ENCODE data around the gene EMC6. TPM values are rescaled to one million over a fixed set of nuclear protein-coding genes. Genes with fewer than 3 reads are reported as not detected.

Gene EMC6
- total and polyA plus RNA-seq, 2 experiments from 2014 or later: 42.7 to 130 TPM

DNA sequence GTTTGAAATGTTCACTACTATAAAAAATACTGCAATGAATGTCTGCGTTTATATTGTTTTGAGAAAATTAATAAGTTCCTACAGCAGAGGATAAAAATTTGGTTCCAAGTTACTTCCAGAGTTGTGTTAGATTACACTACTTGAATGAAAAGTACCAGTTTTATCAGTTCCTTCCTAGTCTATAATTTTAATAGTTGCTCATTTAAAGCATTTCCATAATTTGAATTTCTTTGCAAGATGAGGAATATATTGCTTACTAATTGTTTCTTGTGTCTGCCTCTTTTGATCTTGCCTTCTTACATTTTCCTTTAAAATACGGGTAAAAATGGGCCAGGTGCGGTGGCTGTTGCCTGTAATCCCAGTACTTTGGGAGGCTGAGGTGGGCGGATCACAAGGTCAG lies 4.0 kb downstream of the EMC6 start:
- H3K27me3 ChIP-seq: no peaks in the 10 kb centered on the region
- no peaks in the 10 kb centered on the region for H3K36me3 ChIP-seq (replicated peaks; ENCODE audit: insufficient read depth, low read depth)
- H3K9me2 ChIP-seq (replicated peaks; ENCODE audit: insufficient read depth): no peaks in the 10 kb centered on the region
- H3K4me3 ChIP-seq: no peak overlapping the region
- no peak for DNase-seq (ENCODE audit: low spot score)
- no peak overlapping the region for H2AFZ ChIP-seq
- TF ChIP-seq, protein P1, sequence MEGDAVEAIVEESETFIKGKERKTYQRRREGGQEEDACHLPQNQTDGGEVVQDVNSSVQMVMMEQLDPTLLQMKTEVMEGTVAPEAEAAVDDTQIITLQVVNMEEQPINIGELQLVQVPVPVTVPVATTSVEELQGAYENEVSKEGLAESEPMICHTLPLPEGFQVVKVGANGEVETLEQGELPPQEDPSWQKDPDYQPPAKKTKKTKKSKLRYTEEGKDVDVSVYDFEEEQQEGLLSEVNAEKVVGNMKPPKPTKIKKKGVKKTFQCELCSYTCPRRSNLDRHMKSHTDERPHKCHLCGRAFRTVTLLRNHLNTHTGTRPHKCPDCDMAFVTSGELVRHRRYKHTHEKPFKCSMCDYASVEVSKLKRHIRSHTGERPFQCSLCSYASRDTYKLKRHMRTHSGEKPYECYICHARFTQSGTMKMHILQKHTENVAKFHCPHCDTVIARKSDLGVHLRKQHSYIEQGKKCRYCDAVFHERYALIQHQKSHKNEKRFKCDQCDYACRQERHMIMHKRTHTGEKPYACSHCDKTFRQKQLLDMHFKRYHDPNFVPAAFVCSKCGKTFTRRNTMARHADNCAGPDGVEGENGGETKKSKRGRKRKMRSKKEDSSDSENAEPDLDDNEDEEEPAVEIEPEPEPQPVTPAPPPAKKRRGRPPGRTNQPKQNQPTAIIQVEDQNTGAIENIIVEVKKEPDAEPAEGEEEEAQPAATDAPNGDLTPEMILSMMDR (IDR thresholded peaks at IDR 0.05; ENCODE audit: poor library complexity): no peak
- TF ChIP-seq EZH2phosphoT487 (IDR thresholded peaks at IDR 0.05; ENCODE audit: low read depth, severe bottlenecking, unreplicated experiment) (no peak), EZH2 (IDR thresholded peaks at IDR 0.05; ENCODE audit: borderline replicate concordance) (no peak)
- peaks cover 7% of the 10 kb centered on the region for H3K4me1 ChIP-seq (ENCODE audit: insufficient read depth)
- no peak overlapping the region for H3K4me2 ChIP-seq
- 95% methylated on average over 4 of the region's 4 CpGs for WGBS (ENCODE audit: low lambda C conversion rate, missing lambda C conversion rate)
- H3K9me3 ChIP-seq (ENCODE audit: low read depth): no peaks in the 10 kb centered on the region
- H3K27ac ChIP-seq: no peak overlapping the region
- peaks cover 8% of the 10 kb centered on the region for H4K20me1 ChIP-seq (ENCODE audit: insufficient read depth, poor library complexity, severe bottlenecking)
- peaks cover 30% of the 10 kb centered on the region for H3K79me2 ChIP-seq

DNA sequence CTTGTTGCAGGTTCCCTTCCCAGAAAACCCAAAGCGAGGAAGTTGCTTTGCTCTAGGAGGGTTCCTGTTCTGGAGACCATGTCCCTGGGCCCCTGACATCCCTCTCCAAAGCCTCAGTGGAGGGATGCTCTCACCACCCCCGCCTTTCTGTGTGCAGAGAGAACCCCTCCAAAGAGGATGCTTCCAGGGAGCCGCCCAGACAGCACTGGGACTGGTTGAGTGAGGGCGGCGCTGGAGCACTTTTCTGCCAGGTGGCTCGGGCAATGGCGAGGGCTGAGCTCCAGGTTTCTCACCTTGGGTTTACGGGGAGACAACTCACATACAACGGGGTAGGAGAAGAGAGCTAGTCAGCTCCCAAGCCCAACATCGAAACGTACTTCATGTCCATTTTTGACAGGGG lies 7.3 kb downstream of the EMC6 start:
- TF ChIP-seq EZH2 (IDR thresholded peaks at IDR 0.05; ENCODE audit: borderline replicate concordance) (no peak), EZH2phosphoT487 (IDR thresholded peaks at IDR 0.05; ENCODE audit: low read depth, severe bottlenecking, unreplicated experiment) (no peak)
- TF ChIP-seq, protein P1 (IDR thresholded peaks at IDR 0.05; ENCODE audit: poor library complexity): no peak
- 85% methylated on average over 10 of the region's 11 CpGs for WGBS (ENCODE audit: low lambda C conversion rate, missing lambda C conversion rate)
- DNase-seq (ENCODE audit: low spot score): no peak
- Histone ChIP-seq H3K4me3 (no peak overlapping the region), H3K27me3 (no peaks in the 10 kb centered on the region), H3K9me3 (ENCODE audit: low read depth) (no peaks in the 10 kb centered on the region), H3K4me2 (no peak overlapping the region), H3K27ac (no peak overlapping the region), H3K36me3 (replicated peaks; ENCODE audit: insufficient read depth, low read depth) (no peaks in the 10 kb centered on the region), H3K79me2 (peaks cover 7% of the 10 kb centered on the region), H3K9me2 (replicated peaks; ENCODE audit: insufficient read depth) (no peaks in the 10 kb centered on the region), H3K4me1 (ENCODE audit: insufficient read depth) (no peaks in the 10 kb centered on the region), H2AFZ (no peak overlapping the region), H4K20me1 (ENCODE audit: insufficient read depth, poor library complexity, severe bottlenecking) (no peaks in the 10 kb centered on the region)

DNA sequence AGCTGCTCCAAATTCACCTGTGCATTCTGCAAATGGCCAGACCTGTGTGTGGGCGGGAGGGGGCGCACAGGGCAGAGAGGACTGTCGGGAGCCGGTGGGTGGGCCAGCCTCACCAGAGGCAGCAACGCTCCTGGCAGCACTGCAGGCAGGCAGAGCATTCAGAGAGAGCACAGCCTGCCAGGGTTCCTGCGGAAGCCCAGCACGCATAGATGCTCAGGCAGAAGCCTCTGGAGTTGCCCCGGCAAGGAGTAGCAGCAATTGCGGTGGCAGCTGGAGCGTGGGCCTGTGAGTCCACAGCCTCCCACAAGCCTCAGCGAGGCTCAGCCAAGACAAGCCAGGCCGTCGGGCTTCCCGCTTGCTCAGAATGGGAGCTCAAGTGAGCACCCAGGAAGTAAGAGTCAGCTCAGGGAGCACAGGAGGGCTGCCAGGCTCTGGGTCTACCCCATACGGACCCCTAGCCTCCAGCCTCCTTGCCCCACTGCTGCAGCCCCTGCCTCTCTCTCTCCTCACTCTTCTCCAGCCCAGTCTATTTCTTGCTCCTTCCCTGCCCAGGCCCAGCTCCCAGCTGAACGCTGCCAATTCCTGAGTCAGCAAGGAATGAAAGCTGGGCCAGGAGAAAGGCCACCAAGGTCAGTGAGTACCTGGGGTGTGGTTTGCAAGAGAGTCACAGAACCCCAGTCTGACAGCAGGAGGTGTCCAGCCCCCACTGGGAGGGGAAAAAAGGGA lies 9.6 kb downstream of the EMC6 start:
- no peaks in the 10 kb centered on the region for H3K27me3 ChIP-seq
- no peaks in the 10 kb centered on the region for H3K9me2 ChIP-seq (replicated peaks; ENCODE audit: insufficient read depth)
- no peak for DNase-seq (ENCODE audit: low spot score)
- no peak overlapping the region for H3K27ac ChIP-seq
- H3K4me3 ChIP-seq: no peak overlapping the region
- no peaks in the 10 kb centered on the region for H3K4me1 ChIP-seq (ENCODE audit: insufficient read depth)
- H3K4me2 ChIP-seq: no peak overlapping the region
- H3K9me3 ChIP-seq (ENCODE audit: low read depth): no peaks in the 10 kb centered on the region
- no peaks in the 10 kb centered on the region for H3K79me2 ChIP-seq
- TF ChIP-seq EZH2 (IDR thresholded peaks at IDR 0.05; ENCODE audit: borderline replicate concordance) (no peak), EZH2phosphoT487 (IDR thresholded peaks at IDR 0.05; ENCODE audit: low read depth, severe bottlenecking, unreplicated experiment) (no peak)
- TF ChIP-seq, protein P1 (IDR thresholded peaks at IDR 0.05; ENCODE audit: poor library complexity): no peak
- H3K36me3 ChIP-seq (replicated peaks; ENCODE audit: insufficient read depth, low read depth): no peaks in the 10 kb centered on the region
- no peaks in the 10 kb centered on the region for H4K20me1 ChIP-seq (ENCODE audit: insufficient read depth, poor library complexity, severe bottlenecking)
- WGBS (ENCODE audit: low lambda C conversion rate, missing lambda C conversion rate): 55% methylated on average over 15 of the region's 16 CpGs
- H2AFZ ChIP-seq: no peak overlapping the region

Measured in hepatocyte (in vitro differentiated cells).